GM12878 (cell line): ENCODE data around the gene LRRC3B. TPM values are rescaled to one million over a fixed set of nuclear protein-coding genes. Genes with fewer than 3 reads are reported as not detected.

Experiments used
- ATAC-seq: fragments of 200-7000 bp; cut with Tn5 transposase; 3 replicates; pipeline ENCODE4 v1.9.1; 2020; ENCODE audit warnings: mild to moderate bottlenecking, moderate library complexity
- BruUV-seq: library from RNA; stranded (reverse); fragments of 400-500 nt; replicated peaks from 2 replicates; lab custom pipeline; 2021; lab: Mats Ljungman, UMichigan
- CTCF ChIA-PET: fragments of 300-600 bp; sonication (Branson Sonifier 250); formaldehyde crosslinking; extraction: SDS; loops from one replicate; lab custom pipeline; 2021; ENCODE audit warnings: inconsistent platforms; lab: Yijun Ruan, JAX
- POLR2A ChIA-PET: fragments of 350-600 bp; formaldehyde crosslinking; extraction: SDS; loops from one replicate; lab custom pipeline; 2021; ENCODE audit warnings: inconsistent platforms; lab: Charles Lee
- RAD21 ChIA-PET: fragments of 300-600 bp; sonication (Branson Sonifier 250); formaldehyde crosslinking; loops from one replicate; lab custom pipeline; 2023; ENCODE audit warnings: antibody characterized with exemption; ENCODE audit not compliant: unreplicated experiment; lab: Charles Lee
- SMC1A ChIA-PET: fragments of 300-600 bp; sonication (Branson Sonifier 250); formaldehyde crosslinking; loops from one replicate; lab custom pipeline; 2023; ENCODE audit not compliant: unreplicated experiment, uncharacterized antibody; lab: Charles Lee
- DNase-seq: peaks from one replicate; pipeline ENCODE4 v3.0.0-alpha.2; 2011; ENCODE audit warnings: low read depth, low spot score
- FAIRE-seq: peaks from 3 replicates; lab custom pipeline; 2011; peaks lifted over from hg19 to GRCh38; lab: Jason Lieb, UNC
- H2AFZ ChIP-seq: 2 replicates; pipeline ENCODE4 v1.6.0; 2011; ENCODE audit warnings: low read depth, low read length, control low read depth; ENCODE audit not compliant: control insufficient read depth
- H3K27ac ChIP-seq: 2 replicates; pipeline ENCODE4 v1.5.1; 2011; ENCODE audit warnings: control low read depth; ENCODE audit not compliant: control insufficient read depth, insufficient read depth
- H3K27me3 ChIP-seq, 2 experiments: replicated peaks in 1 of 2; 2 replicates each; pipeline versions ENCODE4 v1.6.0 to v1.6.1; 2011; ENCODE audit warnings: low read length in 1 of 2; ENCODE audit not compliant: control insufficient read depth in 2 of 2, insufficient read depth in 2 of 2
- H3K36me3 ChIP-seq, 2 experiments: 2 replicates each; pipeline ENCODE4 v1.5.1; 2011; ENCODE audit warnings: low read length in 1 of 2; ENCODE audit not compliant: control insufficient read depth in 2 of 2, insufficient read depth in 2 of 2
- H3K4me1 ChIP-seq: 2 replicates; pipeline ENCODE4 v1.6.1; 2011; ENCODE audit warnings: mild to moderate bottlenecking, low read length, moderate library complexity, mixed read lengths; ENCODE audit not compliant: control insufficient read depth, insufficient read depth
- H3K4me2 ChIP-seq: 2 replicates; pipeline ENCODE4 v1.6.0; 2011; ENCODE audit warnings: control low read depth; ENCODE audit not compliant: control insufficient read depth, insufficient read depth
- H3K4me3 ChIP-seq: fragments of 200-600 bp; sonication (generic); 2 replicates; pipeline ENCODE4 v1.5.1; 2016
- H3K79me2 ChIP-seq: 2 replicates; pipeline ENCODE4 v1.6.0; 2011; ENCODE audit warnings: low read length; ENCODE audit not compliant: control insufficient read depth, insufficient read depth
- H3K9ac ChIP-seq: 2 replicates; pipeline ENCODE4 v1.8.0; 2011; ENCODE audit warnings: low read length, control low read depth, mixed read lengths; ENCODE audit not compliant: control insufficient read depth, insufficient read depth
- H3K9me3 ChIP-seq: replicated peaks from 3 replicates; pipeline ENCODE4 v1.5.1; 2011; ENCODE audit warnings: mild to moderate bottlenecking, low read length; ENCODE audit not compliant: control insufficient read depth, insufficient read depth
- H4K20me1 ChIP-seq: 2 replicates; pipeline ENCODE4 v1.6.0; 2011; ENCODE audit not compliant: control insufficient read depth, insufficient read depth
- CHD2 ChIP-seq: IDR thresholded peaks from 2 replicates; pipeline ENCODE4 v1.6.1; 2011; ENCODE audit warnings: low read depth, low read length, improper control_type of control experiment, borderline replicate concordance
- CHD4 ChIP-seq: fragments of 200-600 bp; sonication (generic); IDR thresholded peaks from 2 replicates; pipeline ENCODE4 v1.6.1; 2016; ENCODE audit warnings: mild to moderate bottlenecking
- EZH2 ChIP-seq: IDR thresholded peaks from 2 replicates; pipeline ENCODE4 v1.6.1; 2012; ENCODE audit warnings: low read depth, mild to moderate bottlenecking, control low read depth, inconsistent platforms, low read length, borderline replicate concordance; ENCODE audit not compliant: control insufficient read depth
- HCFC1 ChIP-seq: fragments of 150-350 bp; IDR thresholded peaks from 2 replicates; pipeline ENCODE4 v1.6.1; 2014; ENCODE audit warnings: low read length
- HDGF ChIP-seq: fragments of 450-650 bp; IDR thresholded peaks from 2 replicates; pipeline ENCODE4 v1.6.1; 2016; ENCODE audit warnings: antibody characterized with exemption
- JUND ChIP-seq: IDR thresholded peaks from 2 replicates; pipeline ENCODE4 v1.6.1; 2012; ENCODE audit warnings: low read depth, mild to moderate bottlenecking, low read length, improper control_type of control experiment, moderate library complexity
- SIN3A ChIP-seq: IDR thresholded peaks from 2 replicates; pipeline ENCODE4 v1.6.1; 2012; ENCODE audit warnings: low read depth, low read length, improper control_type of control experiment
- SUZ12 ChIP-seq: fragments of 200-600 bp; sonication (generic); IDR thresholded peaks from one replicate; pipeline ENCODE4 v1.6.1; 2018; ENCODE audit warnings: antibody characterized with exemption, mild to moderate bottlenecking; ENCODE audit not compliant: unreplicated experiment
- TBL1XR1 ChIP-seq: IDR thresholded peaks from 2 replicates; pipeline ENCODE4 v1.6.1; 2012; ENCODE audit warnings: low read depth, low read length, improper control_type of control experiment
- ZNF622 ChIP-seq: fragments of 450-650 bp; IDR thresholded peaks from 2 replicates; pipeline ENCODE4 v1.6.1; 2017; ENCODE audit warnings: mild to moderate bottlenecking, inconsistent platforms
- WGBS: methylation state at CpG from one replicate; pipeline ENCODE4 v1.1.6; 2016; ENCODE audit warnings: low lambda C conversion rate; ENCODE audit not compliant: insufficient replicate concordance, insufficient coverage; ENCODE audit errors: missing lambda C conversion rate; 5-methylcytosine and 5-hydroxymethylcytosine counted together
- in situ Hi-C: fragments of 300-500 bp; cut with MboI; formaldehyde crosslinking; loops from 9 replicates; pipeline ENCODE4 v1.14.3; 2018; ENCODE audit warnings: mixed read lengths
- intact Hi-C: fragments of 100-400 bp; cut with micrococcal nuclease; formaldehyde crosslinking; loops from one replicate; pipeline ENCODE4 v1.14.2; 2022; ENCODE audit not compliant: unreplicated experiment
- polyA plus RNA-seq, 11 experiments: library from polyadenylated mRNA; depleted of rRNA in 4 of 11; unstranded in 6 of 11; stranded (reverse) in 5 of 11; fragments of >200 nt; fragmentation: Nextera tagmentation in 4 of 11; fragmentation: Illumina TruSeq in 1 of 11; extraction: Ambion mirVana in 4 of 11; extraction: Trizol in 1 of 11; gene quantifications; 1 replicate in 1 of 11; 2 replicates in 10 of 11; pipeline versions ENCODE4 v1.2.1 to v1.2.3, GENCODE V29; 2011 to 2016; ENCODE audit warnings: inconsistent platforms in 2 of 11, missing spikeins in 2 of 11, low read depth in 1 of 11
- total RNA-seq, 4 experiments: library from RNA; depleted of rRNA in 3 of 4; stranded (reverse); fragments of >200 nt in 3 of 4; fragmentation: Illumina TruSeq in 1 of 4; extraction: Trizol in 1 of 4; gene quantifications; 2 replicates each; pipeline versions ENCODE4 v1.2.1 to v1.2.3, GENCODE V29; 2013 to 2021
- TF ChIP-seq, protein P1 (sequence below): fragments of 450-650 bp; IDR thresholded peaks from 2 replicates; pipeline ENCODE4 v1.6.1; 2017; ENCODE audit warnings: mild to moderate bottlenecking, moderate library complexity
- TF ChIP-seq, protein P2 (sequence below): IDR thresholded peaks from 2 replicates; pipeline ENCODE4 v1.6.1; 2012; ENCODE audit warnings: low read depth, low read length, improper control_type of control experiment
- TF ChIP-seq, protein P3 (sequence below): fragments of 450-650 bp; IDR thresholded peaks from 2 replicates; pipeline ENCODE4 v1.6.1; 2016; ENCODE audit warnings: mild to moderate bottlenecking
- TF ChIP-seq, protein P4 (sequence below): IDR thresholded peaks from 2 replicates; pipeline ENCODE4 v1.6.1; 2011; ENCODE audit warnings: mild to moderate bottlenecking, low read depth, low read length, moderate library complexity; ENCODE audit not compliant: insufficient replicate concordance

LRRC3B gene
- total and polyA plus RNA-seq, 10 of the 15 experiments (the other 5 are each of a cell fraction or from before 2014, with no cell fraction given), result not detected

DNA sequence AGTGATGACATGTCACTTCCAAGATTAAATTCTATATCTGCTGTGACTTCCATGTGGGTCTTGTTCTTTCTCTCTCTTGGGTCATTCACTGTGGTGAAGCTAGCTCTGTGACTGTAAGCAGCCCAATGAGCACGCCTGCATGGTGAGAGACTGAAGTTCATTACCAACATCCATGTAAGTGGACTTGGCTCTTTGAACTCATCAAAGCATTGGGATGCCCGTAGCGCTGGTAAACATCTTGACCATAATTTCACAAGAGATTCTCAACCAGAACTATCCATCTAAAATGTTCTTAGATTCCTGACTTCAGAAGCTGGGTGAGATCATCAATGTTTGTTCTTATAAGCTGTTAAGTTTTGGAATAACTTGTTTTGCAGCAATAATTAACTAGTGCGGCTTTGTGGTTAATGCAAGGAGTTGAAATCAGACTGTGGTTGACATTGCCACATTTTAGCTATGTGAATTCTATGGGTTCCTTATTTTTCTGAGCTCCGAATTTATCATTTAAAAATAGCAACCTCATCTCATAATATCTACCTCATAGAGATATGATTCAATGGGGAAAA lies 31.6 kb upstream of the LRRC3B start (continued):
- TF ChIP-seq, protein P1, sequence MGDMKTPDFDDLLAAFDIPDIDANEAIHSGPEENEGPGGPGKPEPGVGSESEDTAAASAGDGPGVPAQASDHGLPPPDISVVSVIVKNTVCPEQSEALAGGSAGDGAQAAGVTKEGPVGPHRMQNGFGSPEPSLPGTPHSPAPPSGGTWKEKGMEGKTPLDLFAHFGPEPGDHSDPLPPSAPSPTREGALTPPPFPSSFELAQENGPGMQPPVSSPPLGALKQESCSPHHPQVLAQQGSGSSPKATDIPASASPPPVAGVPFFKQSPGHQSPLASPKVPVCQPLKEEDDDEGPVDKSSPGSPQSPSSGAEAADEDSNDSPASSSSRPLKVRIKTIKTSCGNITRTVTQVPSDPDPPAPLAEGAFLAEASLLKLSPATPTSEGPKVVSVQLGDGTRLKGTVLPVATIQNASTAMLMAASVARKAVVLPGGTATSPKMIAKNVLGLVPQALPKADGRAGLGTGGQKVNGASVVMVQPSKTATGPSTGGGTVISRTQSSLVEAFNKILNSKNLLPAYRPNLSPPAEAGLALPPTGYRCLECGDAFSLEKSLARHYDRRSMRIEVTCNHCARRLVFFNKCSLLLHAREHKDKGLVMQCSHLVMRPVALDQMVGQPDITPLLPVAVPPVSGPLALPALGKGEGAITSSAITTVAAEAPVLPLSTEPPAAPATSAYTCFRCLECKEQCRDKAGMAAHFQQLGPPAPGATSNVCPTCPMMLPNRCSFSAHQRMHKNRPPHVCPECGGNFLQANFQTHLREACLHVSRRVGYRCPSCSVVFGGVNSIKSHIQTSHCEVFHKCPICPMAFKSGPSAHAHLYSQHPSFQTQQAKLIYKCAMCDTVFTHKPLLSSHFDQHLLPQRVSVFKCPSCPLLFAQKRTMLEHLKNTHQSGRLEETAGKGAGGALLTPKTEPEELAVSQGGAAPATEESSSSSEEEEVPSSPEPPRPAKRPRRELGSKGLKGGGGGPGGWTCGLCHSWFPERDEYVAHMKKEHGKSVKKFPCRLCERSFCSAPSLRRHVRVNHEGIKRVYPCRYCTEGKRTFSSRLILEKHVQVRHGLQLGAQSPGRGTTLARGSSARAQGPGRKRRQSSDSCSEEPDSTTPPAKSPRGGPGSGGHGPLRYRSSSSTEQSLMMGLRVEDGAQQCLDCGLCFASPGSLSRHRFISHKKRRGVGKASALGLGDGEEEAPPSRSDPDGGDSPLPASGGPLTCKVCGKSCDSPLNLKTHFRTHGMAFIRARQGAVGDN, result no peak
- TF ChIP-seq HDGF (no peak), TBL1XR1 (no peak), SUZ12 (no peak), CHD2 (no peak)
- TF ChIP-seq, protein P2, sequence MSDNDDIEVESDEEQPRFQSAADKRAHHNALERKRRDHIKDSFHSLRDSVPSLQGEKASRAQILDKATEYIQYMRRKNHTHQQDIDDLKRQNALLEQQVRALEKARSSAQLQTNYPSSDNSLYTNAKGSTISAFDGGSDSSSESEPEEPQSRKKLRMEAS, result no peak
- TF ChIP-seq, protein P3, sequence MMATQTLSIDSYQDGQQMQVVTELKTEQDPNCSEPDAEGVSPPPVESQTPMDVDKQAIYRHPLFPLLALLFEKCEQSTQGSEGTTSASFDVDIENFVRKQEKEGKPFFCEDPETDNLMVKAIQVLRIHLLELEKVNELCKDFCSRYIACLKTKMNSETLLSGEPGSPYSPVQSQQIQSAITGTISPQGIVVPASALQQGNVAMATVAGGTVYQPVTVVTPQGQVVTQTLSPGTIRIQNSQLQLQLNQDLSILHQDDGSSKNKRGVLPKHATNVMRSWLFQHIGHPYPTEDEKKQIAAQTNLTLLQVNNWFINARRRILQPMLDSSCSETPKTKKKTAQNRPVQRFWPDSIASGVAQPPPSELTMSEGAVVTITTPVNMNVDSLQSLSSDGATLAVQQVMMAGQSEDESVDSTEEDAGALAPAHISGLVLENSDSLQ, result no peak

DNA sequence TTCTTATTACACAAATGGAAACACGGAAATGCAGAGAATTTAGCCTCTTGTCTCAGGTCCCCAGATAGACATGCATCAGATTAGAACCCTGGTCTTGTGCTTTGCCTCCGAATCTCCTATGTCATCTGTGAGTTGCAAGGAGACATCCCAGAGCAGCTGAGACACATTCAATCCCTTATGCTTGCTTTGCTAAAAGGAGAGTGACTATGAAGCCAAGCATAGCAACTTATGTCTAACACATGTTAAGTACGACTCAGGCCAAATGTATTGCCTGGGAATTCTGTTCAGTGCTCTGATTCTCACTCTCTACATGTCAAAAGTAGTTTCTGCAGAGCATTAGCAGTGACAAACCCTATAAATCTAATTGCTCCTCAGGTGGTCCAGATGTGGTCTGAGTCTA lies 30.6 kb upstream of the LRRC3B start:
- no peak overlapping the region for H3K4me2 ChIP-seq
- H3K9me3 ChIP-seq, result no peaks in the 10 kb centered on the region
- no peak overlapping the region for H3K27ac ChIP-seq
- H3K9ac ChIP-seq, result no peak overlapping the region
- FAIRE-seq (no peak), DNase-seq (no peak), ATAC-seq (no peak)
- H3K36me3 ChIP-seq, result no peaks in the 10 kb centered on the region
- H3K27me3 ChIP-seq, result no peaks in the 10 kb centered on the region
- H3K4me1 ChIP-seq, result no peaks in the 10 kb centered on the region
- BruUV-seq, result no TSS peak
- H3K4me3 ChIP-seq, result no peak overlapping the region
- ChIA-PET POLR2A (no interaction called here), SMC1A (no interaction called here), RAD21 (no interaction called here), CTCF (no interaction called here)
- in situ Hi-C loops (no loop called here), intact Hi-C loops (no loop called here)
- 2% methylated on average over 3 of the region's 3 CpGs for WGBS
- H3K79me2 ChIP-seq, result no peaks in the 10 kb centered on the region
- H2AFZ ChIP-seq, result no peak overlapping the region
- TF ChIP-seq SIN3A, result no peak
- TF ChIP-seq, protein P4, sequence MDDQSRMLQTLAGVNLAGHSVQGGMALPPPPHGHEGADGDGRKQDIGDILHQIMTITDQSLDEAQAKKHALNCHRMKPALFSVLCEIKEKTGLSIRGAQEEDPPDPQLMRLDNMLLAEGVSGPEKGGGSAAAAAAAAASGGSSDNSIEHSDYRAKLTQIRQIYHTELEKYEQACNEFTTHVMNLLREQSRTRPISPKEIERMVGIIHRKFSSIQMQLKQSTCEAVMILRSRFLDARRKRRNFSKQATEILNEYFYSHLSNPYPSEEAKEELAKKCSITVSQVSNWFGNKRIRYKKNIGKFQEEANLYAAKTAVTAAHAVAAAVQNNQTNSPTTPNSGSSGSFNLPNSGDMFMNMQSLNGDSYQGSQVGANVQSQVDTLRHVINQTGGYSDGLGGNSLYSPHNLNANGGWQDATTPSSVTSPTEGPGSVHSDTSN, result no peak
- TF ChIP-seq JUND, result no peak
- TF ChIP-seq CHD4, result no peak
- TF ChIP-seq EZH2, result no peak
- no peak for TF ChIP-seq ZNF622
- no peak for TF ChIP-seq HCFC1
- H4K20me1 ChIP-seq, result no peaks in the 10 kb centered on the region
